Measurements from ENCODE around the gene SINHCAF.
"Not testable (repeated sequence)": the region's sequence is repeated elsewhere in the genome, so short reads cannot be mapped to it uniquely, and the experiment has no call there.

The SINHCAF gene

GRCh38 chr12:31265722-31266121, 60.2 kb downstream of the SINHCAF start:
- DNase-seq (ENCODE audit: low read depth, low spot score): no peak

GRCh38 chr12:31263661-31264060, 62.3 kb downstream of the SINHCAF start:
- no peak for DNase-seq (ENCODE audit: low read depth, low spot score)

- no peak for DNase-seq (ENCODE audit: low read depth, low spot score)
Measured at GRCh38 chr12:31261744-31262143, 64.2 kb downstream of the SINHCAF start.

- no peak for DNase-seq (ENCODE audit: low read depth, low spot score)
Measured at GRCh38 chr12:31260840-31261239, 65.1 kb downstream of the SINHCAF start.

- DNase-seq (ENCODE audit: low read depth, low spot score): peak; percentile 54
Measured at GRCh38 chr12:31259136-31259886, 66.6 kb downstream of the SINHCAF start.

- DNase-seq (ENCODE audit: low read depth, low spot score): no peak
Measured at GRCh38 chr12:31257784-31258183, 68.2 kb downstream of the SINHCAF start.

GRCh38 chr12:31251707-31252611, 74.0 kb downstream of the SINHCAF start:
- not testable (repeated sequence) for DNase-seq (ENCODE audit: low read depth, low spot score)

- DNase-seq (ENCODE audit: low read depth, low spot score): no peak
Measured at GRCh38 chr12:31250179-31250578, 75.8 kb downstream of the SINHCAF start.

GRCh38 chr12:31249356-31249755, 76.6 kb downstream of the SINHCAF start:
- DNase-seq (ENCODE audit: low read depth, low spot score): no peak

GRCh38 chr12:31248815-31249214, 77.1 kb downstream of the SINHCAF start:
- no peak for DNase-seq (ENCODE audit: low read depth, low spot score)

- no peak for DNase-seq (ENCODE audit: low read depth, low spot score)
Measured at GRCh38 chr12:31248337-31248736, 77.6 kb downstream of the SINHCAF start.

- peak; percentile 52 for DNase-seq (ENCODE audit: low read depth, low spot score)
Measured at GRCh38 chr12:31246470-31246850, 79.5 kb downstream of the SINHCAF start.

GRCh38 chr12:31245822-31246469, 80.0 kb downstream of the SINHCAF start:
- DNase-seq (ENCODE audit: low read depth, low spot score): no peak

- not testable (repeated sequence) for DNase-seq (ENCODE audit: low read depth, low spot score)
Measured at GRCh38 chr12:31242418-31242817, 83.5 kb downstream of the SINHCAF start.

- peak; percentile 78 for DNase-seq (ENCODE audit: low read depth, low spot score)
Measured at GRCh38 chr12:31238764-31239387, 87.1 kb downstream of the SINHCAF start.

- DNase-seq (ENCODE audit: low read depth, low spot score): not testable (repeated sequence)
Measured at GRCh38 chr12:31238333-31238732, 87.6 kb downstream of the SINHCAF start.

GRCh38 chr12:31236998-31237637, 88.8 kb downstream of the SINHCAF start:
- no peak for DNase-seq (ENCODE audit: low read depth, low spot score)

GRCh38 chr12:31235868-31236395, 90.0 kb downstream of the SINHCAF start:
- no peak for DNase-seq (ENCODE audit: low read depth, low spot score)

GRCh38 chr12:31234955-31235867, 90.7 kb downstream of the SINHCAF start:
- peak; percentile 68 for DNase-seq (ENCODE audit: low read depth, low spot score)

Data from astrocyte of the hippocampus (primary cell).